HG03159 (cell line): Measurements from ENCODE around the gene SMIM5.
A peak's percentile ranks its signal among the peaks of the same experiment; 100 is the strongest.

ENCODE experiments used
- ATAC-seq: cut with Tn5 transposase; IDR thresholded peaks from one replicate; pipeline ENCODE4 v1.9.1; 2021; ENCODE audit warnings: mild to moderate bottlenecking, moderate library complexity; ENCODE audit not compliant: unreplicated experiment

Gene SMIM5

DNA sequence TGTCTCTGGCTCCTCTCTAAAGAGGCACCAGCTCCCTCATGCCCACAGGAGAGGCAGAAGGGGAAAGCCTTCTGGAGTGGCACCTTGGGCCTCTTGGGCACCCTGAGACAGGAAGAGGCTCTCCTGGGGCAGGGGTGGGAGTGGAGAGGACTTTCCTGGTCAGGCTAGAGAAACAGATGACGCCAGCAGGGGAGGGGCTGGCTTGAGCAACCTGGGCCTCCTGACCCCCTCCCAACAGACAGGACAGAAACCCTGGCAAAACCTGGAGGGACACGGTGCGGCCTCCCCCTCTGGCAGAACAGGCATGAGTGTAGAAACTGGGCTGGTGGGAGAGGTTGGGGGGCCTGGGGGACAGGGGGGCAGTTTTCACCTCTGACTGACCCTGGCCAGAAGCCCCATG is 6.1 kb downstream of the SMIM5 start:
- no peak for ATAC-seq

DNA sequence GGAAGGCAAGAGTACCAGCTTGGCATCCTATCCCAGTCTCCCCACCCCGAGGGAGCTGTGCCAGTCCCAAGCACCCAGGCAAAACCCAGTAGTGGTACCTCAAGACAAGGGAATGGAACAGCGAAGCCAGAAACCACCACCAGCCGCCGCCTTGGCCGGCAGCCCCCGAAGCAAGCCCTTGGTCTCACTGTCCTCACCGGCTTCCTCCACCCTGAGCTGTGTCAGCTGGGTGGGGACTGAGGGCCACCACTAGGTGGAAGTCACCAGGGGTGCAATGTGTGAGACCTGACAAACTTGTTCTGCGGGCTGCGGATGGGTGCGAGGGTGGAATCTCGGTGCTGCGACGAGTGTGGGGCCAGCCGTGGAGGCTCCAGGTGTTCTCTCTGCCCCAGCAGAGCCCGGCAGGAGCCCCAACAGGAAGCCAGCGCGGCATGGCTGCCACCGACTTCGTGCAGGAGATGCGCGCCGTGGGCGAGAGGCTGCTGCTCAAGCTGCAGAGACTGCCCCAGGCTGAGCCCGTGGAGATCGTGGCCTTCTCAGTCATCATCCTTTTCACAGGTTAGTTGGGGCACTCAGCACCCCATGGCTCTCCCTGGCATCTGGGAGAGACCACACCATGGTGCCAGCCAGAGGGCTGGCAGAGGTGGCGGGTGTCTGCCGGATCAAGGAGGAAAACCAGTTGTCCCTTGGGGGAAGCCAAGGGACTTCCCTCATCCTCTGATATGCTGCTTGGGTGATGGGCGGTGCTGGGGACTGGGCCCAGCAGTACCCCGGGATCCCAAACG is 6.7 kb downstream of the SMIM5 start:
- ATAC-seq, result no peak

DNA sequence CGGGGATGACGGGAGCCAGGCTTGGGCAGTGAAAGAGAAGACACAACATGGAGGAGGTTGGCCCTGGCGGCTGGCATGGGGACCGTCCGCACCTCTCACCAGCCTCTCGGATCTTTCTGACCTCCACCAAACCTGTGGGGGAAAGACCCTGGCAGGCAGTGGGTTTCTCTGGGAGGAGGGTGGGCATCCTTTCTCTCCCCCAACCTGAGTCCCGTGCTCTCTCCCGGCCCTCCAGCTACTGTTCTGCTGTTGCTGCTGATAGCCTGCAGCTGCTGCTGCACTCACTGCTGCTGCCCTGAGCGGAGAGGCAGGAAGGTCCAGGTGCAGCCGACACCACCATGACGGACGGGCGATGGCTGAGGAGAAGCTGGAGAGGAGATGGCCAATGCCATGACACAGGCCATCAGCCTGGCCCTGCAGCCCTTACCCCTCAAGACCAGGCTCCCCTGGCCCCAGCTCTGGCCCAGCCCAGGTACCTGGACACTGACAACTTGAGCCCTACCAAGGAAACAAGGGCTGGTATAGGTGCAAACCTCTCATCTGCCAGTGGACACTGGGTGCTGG is 7.4 kb downstream of the SMIM5 start:
- ATAC-seq, result no peak

DNA sequence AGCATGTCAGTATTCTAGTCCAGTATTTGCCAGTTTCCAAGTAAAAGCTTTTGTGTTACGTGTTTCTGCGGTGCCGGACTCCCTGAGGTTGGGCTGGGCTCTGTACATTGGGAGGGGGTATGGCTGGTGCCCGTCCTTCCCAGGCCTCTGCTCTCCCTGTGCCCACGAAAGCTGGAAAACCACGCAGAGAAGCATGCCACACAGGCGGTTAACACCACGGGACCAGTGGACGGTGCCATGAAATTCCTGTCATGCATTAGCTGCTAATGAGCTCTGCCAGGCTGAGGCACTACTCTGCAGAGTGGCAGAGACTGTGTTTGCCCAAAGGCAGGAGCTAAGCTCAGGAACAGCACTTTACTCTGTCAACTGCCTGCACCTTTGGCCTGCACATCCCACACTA is 8.1 kb downstream of the SMIM5 start:
- no peak for ATAC-seq

DNA sequence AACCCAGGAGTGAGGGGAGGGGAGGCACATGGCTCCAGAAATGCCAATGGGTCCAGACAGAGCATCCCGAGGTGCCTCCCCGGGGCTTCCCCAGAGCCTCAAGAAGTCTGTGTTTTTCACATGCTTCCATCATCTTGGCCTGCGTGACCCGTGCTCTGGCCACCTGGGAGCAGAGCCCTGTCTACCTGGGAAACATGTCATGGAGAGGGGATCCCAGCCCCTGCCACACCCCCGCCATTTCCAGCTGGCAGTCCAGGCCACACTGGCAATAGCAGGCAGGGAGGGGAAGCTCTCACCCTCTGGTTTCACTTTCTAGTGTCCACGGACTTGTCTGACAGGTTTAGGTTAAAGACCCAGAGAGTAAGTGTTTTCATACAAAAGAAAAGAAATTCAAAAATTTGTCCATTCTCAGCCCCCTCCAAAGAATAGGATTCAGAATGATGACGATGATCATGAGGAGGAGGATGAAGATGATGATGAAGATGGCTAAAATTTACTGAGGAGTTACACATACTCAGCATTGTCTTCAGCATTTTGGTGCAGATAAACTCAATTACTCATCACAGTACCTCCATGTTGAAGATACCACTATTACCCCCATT is 9.0 kb downstream of the SMIM5 start:
- ATAC-seq, result no peak

DNA sequence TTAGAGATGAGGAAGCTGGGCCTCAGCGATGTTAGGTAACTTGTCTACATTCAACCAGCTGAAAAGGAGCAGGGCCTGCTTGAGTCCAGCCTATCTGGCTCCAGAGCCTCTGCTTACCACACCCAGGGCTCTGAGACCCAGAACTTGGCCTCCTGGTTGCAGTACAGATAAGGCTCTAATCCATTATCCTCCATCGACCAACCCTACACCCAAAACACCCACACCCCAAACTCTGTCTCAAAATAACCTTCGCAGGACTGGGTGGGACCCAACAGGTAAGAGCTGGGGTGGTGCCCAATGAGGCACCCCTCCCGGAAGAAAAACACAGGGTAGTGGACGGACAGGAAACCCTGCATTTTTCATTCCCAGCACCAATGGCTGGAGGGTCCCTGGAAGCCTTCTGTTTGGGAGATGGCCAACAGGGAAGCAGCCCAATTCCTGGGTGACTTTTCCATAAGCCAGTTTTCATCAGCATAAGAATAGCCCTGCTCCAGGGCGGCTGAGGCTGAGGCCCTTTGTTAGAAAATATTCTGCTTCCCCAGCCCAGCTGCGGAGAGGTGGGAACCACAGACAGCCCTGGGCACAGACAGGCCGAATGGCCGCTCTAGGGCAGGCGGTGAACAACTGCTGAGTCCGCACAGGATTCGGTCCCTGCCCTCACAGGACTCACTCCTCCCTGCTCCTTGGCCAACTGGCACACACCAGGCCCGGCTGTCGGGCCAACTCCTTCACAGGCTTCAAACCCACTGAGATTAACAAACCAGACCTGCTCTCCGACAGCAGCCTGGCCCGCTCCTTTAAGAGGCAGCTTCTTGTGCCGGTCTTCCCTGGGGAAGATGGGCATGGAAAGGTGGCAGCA is 9.8 kb downstream of the SMIM5 start:
- ATAC-seq, result no peak

DNA sequence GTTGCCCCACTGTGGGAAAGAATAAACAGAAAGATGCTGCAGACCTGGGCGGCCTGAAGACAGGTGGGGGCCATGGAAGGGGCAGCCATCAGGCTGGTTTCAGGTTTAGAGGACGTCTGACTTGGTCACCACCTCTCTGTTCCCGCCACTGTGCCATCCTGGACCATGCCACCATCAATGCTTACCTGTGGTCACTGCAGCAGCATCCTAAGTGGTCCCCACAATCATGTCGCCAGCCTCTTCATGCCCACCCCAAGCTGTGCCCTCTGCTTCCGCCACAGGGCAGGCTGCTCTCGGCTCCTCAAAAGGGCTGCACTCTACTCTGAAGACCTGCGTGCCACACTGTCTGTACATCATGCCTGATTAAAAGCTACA is 10.4 kb downstream of the SMIM5 start:
- no peak for ATAC-seq

DNA sequence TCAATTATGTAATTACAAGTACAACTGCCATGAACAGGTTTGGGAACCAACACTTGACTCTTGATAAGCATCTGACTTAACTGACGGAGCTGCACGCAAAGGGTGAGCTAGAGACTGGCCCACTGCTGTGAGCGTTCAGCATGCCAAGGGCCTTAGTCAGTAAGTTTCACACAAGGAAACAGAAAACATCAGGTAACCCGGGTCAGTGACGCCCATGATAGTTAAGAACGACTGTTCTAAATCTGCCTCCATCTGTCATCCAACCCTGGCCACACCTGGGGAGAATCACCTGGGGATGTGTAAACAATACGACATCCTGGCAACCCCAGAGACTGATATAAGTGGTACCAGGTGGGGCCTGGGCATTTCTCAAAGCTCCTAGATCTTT is 12.3 kb downstream of the SMIM5 start:
- no peak for ATAC-seq

DNA sequence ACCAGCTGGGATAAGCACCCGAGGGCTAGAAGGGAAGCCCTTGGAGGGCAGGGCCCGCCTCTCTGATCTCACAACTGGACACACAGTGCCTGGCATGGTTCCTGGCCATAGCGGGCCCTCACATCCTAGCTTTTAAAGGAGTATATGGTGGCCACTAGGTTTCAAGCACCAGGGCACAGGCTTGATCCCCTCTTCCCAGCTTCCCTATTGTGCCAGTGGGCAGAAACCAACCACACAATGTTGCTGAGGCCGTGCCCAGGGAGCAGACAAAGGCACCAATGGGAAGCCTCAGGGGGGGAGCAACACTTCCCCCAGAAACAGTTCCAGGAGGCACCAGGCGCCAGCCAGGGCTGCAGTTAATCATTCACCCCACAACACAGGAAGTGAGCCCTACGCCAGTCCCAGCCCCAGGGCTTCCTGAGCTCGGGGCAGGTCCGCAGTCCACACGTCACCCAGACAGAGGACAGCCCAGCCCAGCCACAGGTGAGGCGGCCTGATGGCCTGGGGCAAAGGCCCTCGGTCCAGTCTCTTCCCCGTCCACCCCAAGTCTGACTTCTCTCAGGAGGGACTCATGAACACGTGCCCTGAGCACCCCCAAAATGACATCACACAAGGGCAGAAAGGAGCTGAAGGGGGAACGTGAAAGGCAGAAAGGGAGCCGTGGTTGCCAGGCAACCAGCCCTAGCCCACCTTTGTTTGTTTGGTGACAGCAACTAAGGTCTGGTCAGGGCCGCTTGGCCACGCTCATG is 12.8 kb downstream of the SMIM5 start:
- peak; percentile 89 for ATAC-seq

DNA sequence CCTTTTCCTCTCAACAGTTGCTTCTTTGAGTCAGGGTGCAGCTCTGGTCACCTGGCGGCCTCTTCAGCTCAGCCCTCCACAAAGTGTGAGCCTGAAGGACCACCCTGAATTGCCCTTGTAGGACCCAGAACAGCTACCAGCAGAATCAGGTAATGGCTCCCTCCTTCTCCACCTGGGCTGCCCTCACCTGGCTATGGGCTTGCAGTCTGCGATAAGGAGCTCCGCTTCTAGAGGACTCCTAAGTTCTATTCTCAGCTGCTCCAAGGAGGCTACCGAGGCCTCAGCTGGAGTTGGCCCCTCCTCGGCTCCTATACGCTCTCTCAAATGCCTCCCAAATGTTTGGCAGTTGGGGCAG is 13.4 kb downstream of the SMIM5 start:
- no peak for ATAC-seq

DNA sequence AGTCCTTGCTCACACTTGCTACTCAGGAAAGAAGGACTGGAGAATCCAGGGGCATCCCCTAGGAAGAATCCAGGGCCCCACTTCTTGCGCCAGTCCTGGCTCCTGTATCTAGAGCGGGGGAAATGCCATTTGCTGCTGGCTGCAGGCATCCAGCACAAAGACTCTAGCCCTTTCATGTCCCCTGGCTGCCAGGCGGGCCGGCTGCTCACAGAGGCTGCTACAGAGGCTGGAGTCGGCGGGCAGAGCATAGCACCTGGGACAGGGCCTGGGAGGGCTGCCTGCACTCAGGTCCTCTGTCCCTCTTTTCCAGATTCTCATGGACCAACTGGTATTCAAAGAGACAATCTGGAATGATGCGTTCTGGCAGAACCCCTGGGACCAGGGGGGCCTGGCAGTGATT is 13.8 kb downstream of the SMIM5 start:
- no peak for ATAC-seq

DNA sequence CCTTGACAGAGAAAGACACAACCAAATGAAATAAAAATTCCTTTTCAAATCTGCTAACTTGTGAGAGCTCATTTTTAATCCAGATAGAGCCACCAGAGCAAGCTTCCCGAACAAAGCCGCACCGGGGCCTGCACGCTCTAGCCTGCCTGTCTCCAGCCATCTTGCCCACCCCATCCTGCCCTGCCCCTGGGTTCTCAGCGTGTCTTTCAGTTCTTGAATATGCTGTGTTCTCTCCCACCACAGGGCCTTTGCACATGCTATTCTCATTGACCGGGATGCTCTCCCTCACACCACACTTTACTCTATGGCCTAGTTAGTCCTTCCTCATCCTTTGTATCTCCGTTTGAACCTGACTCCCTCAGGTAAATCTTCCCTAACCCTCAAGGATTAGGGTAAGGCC is 14.7 kb downstream of the SMIM5 start:
- no peak for ATAC-seq

DNA sequence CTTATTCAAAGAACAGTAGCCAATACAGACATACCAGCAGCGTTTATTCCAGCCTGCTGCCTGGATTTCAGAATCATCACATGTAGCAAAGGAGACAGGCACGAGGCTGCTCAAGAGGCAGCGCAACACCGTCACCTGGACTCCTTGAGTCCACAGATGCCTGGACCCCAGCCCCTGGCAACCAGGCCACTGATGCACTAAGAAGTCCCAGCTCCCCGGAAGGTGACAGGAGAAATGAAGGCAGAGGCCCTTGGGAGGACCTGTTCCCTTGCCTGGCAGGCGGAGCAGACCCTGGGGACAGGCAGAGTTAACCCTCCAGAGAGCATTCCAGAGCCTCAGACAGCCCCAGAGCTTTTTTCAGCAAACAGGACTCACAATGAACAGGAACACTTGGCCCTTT is 16.5 kb downstream of the SMIM5 start:
- no peak for ATAC-seq

DNA sequence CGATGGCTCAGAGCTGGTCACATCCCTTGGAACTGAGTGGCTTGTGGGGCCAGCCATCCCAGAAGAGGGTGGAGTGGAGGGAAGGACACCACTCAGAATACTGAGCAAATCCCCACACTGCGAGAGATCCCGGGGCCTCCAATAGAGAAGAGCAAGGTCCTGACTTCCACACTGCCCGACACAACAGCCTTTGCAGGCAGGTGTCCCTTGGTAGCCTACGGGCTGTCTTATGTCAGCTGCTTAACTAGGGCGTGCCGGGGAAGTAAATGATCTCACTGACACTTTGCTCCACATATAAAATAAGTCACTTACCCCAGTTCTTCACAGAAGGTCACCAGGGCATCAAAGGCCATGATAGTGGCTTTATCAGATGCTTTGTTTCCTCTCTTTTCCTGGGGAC is 17.6 kb downstream of the SMIM5 start:
- ATAC-seq, result no peak

DNA sequence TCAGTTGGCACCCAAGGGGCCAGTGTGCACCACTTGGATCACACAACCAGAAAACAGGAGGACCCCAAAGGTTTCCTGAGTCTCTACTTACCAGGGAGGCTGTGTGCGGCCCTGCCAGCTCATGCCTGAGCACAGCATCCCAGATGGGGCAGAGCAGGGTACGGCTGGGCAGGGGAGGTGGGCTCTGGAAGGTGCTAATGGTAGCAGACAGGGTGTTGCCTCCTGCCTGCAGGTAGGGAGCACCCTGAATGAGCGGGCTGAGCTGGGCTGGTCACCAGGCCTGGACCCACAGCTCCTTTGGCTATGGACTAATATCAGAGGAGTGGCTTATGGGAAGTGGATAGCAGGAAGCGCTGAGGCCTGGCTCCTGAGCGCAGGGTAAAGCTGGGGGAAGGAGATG is 19.1 kb downstream of the SMIM5 start:
- no peak for ATAC-seq

DNA sequence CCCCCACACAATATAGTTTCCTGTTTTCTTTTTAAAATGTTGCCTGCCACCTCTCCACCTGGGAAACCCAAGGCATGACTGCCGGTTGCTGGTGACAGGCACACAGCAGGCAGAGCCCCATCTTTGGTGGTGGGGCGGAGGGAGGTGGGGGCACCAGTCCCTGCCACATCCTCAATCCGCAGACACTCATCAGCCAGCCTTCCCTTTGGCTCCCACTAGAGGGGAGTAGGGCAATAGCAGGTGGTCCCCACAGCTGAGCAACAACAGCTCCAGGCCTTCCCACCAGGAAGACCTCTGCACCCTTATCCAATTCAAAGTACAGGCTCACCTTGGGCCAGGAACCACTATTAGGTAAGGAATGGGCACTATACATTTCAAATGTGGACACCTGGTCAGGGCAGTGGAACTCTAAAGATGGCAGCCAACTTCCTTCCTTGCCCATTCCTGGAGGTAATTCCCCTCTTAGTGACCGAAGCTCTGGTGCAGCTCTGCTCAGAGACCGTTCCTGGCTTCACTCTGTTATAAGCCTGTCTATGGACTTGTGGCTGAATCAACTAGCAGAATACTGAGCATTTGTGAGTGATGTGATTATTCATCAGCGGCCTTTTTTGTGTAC is 19.8 kb downstream of the SMIM5 start:
- ATAC-seq, result no peak

DNA sequence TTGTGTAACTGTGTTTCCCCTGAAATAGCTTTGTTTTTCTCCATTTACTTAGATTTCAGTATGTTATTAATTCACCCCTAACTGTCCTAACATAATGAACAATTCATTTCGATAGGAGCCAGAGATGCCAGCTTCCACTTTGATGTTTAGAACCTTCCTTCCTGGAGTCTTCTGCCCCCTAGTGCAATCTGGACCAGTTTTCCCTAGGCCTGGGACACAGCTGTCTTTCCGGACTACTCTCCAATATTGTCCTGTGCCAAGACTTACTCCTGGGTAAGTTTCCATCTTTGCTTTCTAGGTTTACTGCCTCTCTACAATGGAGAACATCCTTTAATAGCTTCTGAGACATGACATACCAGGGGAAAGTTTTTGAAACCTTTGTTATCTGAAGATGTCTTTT is 20.9 kb downstream of the SMIM5 start:
- no peak for ATAC-seq

DNA sequence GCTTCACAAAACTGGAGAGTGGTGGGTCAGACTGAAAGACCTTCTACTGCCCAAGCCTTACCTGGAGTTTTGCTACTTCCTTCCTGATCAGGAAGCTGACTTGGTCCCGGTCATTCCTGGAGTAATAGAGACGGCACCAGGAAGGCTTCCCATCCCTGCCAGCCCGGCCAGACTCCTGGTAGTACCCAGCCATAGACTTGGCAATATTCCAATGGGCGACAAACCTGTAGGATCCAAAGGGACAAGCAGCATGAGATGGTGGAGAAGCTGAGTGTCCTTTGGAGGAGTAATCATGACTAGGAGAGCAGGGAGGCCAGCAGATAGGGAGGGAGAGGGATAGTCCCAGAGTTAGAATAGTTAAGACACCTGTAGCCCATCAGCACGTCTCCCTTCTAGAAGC is 25.0 kb downstream of the SMIM5 start:
- ATAC-seq, result no peak

DNA sequence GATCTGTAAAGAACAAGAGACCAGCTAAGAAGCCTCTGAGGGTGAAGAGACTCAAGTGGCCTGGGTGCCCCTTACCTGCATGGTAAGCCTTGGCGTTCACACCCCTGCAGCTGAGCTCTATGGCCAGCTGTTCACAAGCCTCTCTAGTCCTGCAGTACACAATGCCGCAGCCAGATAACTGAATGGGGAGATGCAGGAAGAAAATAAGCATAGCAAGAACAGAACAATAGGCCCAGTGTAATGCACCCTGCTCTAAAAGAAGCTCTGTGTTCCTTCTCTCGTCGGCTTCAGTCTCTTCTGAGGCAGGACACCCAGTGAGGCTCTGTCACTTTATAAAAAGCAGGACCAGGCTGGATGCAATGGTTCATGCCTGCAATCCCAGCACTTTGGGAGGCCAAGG is 28.3 kb downstream of the SMIM5 start:
- no peak for ATAC-seq

DNA sequence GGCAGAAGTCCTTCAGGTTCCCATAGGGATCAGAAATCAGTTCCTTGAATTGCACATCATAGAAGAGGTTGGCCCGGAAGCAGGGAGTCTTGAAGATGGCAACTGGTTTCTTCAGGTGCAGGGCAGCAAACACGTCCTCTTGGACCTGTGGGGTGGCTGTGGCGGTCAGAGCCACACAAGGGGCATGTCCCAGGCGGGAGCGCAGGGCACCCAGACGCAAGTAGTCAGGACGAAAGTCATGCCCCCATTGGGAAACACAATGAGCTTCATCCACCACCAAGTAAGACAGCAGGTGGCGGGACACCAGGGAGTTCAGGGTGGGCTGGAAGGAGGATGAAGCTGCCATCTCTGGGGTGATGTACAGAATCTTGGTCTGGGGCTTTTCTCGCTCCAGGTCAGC is 29.3 kb downstream of the SMIM5 start:
- no peak for ATAC-seq

DNA sequence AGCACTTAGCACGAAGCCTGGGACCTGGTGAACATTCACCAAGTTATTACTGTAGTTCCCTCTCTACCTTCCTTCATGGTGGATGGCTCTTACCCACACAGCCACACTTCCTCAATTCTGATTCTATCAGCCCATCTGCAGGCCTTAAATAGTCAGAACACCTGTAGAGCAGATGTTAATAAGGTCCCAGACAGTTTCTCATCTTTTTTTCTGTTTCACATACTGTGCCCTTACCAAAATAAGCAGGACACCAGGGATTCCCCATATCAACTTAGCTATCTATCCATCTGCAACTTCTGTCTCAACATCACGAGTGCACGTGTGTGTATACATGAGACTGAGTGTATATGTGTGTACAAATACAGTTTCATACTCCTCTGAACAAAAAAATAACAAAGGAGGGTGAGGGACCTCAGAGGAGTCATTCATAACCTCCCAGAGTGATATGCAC is 30.9 kb downstream of the SMIM5 start:
- peak; percentile 72 for ATAC-seq
